Liver (tissue), 9 donors: ENCODE measurements around the gene ARRDC4. TPM values are rescaled to one million over a fixed set of nuclear protein-coding genes. Genes with fewer than 3 reads are reported as not detected.

Experiments used
- DNase-seq: peaks from one replicate; pipeline ENCODE4 v3.0.0-alpha.2; 2017; ENCODE audit warnings: low spot score
- H3K27ac ChIP-seq, 2 donors: one replicate each; pipeline ENCODE4 v1.7.0; 2013; ENCODE audit warnings: inconsistent platforms in 2 of 2, low read length in 2 of 2, control low read depth in 1 of 2, low read depth in 1 of 2, mild to moderate bottlenecking in 1 of 2
- H3K27me3 ChIP-seq, 4 donors: one replicate each; pipeline versions ENCODE4 v1.6.1 to v1.7.0; 2013; ENCODE audit warnings: low read length in 3 of 4, inconsistent platforms in 1 of 4, mild to moderate bottlenecking in 1 of 4, moderate library complexity in 1 of 4; ENCODE audit not compliant: control insufficient read depth in 4 of 4, insufficient read depth in 4 of 4
- H3K36me3 ChIP-seq, 4 donors: one replicate each; pipeline versions ENCODE4 v1.6.1 to v1.7.0; 2013; ENCODE audit warnings: low read length in 3 of 4, mild to moderate bottlenecking in 3 of 4, low read depth in 1 of 4, moderate library complexity in 1 of 4; ENCODE audit not compliant: control insufficient read depth in 4 of 4, insufficient read depth in 3 of 4
- H3K4me1 ChIP-seq, 4 donors: one replicate each; pipeline versions ENCODE4 v1.6.1 to v1.7.0; 2013; ENCODE audit warnings: low read length in 3 of 4, mild to moderate bottlenecking in 3 of 4, moderate library complexity in 1 of 4; ENCODE audit not compliant: control insufficient read depth in 4 of 4, insufficient read depth in 4 of 4
- H3K4me3 ChIP-seq, 3 donors: one replicate each; pipeline versions ENCODE4 v1.6.1 to v1.7.0; 2013; ENCODE audit warnings: low read length in 3 of 3, control low read depth in 1 of 3, low read depth in 1 of 3, mild to moderate bottlenecking in 1 of 3
- H3K9ac ChIP-seq, 2 donors: one replicate each; pipeline ENCODE4 v1.7.0; 2013; ENCODE audit warnings: low read length in 2 of 2, mild to moderate bottlenecking in 2 of 2, moderate library complexity in 2 of 2, control low read depth in 1 of 2, low read depth in 1 of 2
- H3K9me3 ChIP-seq, 4 donors: one replicate each; pipeline versions ENCODE4 v1.6.1 to v1.7.0; 2013; ENCODE audit warnings: low read length in 3 of 4; ENCODE audit not compliant: control insufficient read depth in 4 of 4
- EGR1 ChIP-seq, 2 donors: IDR thresholded peaks; 2 replicates each; pipeline ENCODE4 v1.6.1; 2016 to 2018; ENCODE audit warnings: antibody characterized with exemption in 2 of 2, low read depth in 2 of 2
- FOXA1 ChIP-seq: IDR thresholded peaks from 2 replicates; pipeline ENCODE4 v1.6.1; 2016; ENCODE audit warnings: antibody characterized with exemption
- GABPA ChIP-seq, 2 donors: IDR thresholded peaks in 1 of 2; conservative IDR thresholded peaks in 1 of 2; 2 replicates each; pipeline ENCODE4 v1.6.1; 2016; ENCODE audit warnings: antibody characterized with exemption in 2 of 2, mild to moderate bottlenecking in 1 of 2, moderate library complexity in 1 of 2
- HNF4A ChIP-seq, 2 donors: conservative IDR thresholded peaks; 2 replicates each; pipeline ENCODE4 v1.6.1; 2016; ENCODE audit warnings: antibody characterized with exemption in 2 of 2, mild to moderate bottlenecking in 2 of 2
- HNF4G ChIP-seq: IDR thresholded peaks from 2 replicates; pipeline ENCODE4 v1.6.1; 2016; ENCODE audit warnings: antibody characterized with exemption
- RAD21 ChIP-seq, 2 donors: IDR thresholded peaks; 2 replicates each; pipeline ENCODE4 v1.6.1; 2016; ENCODE audit warnings: antibody characterized with exemption in 2 of 2, mild to moderate bottlenecking in 2 of 2
- REST ChIP-seq: IDR thresholded peaks from 2 replicates; pipeline ENCODE4 v1.6.1; 2016; ENCODE audit warnings: antibody characterized with exemption, mild to moderate bottlenecking
- RXRA ChIP-seq, 2 donors: IDR thresholded peaks; 2 replicates each; pipeline ENCODE4 v1.6.1; 2017 to 2018; ENCODE audit warnings: antibody characterized with exemption in 2 of 2, mild to moderate bottlenecking in 1 of 2
- SP1 ChIP-seq: IDR thresholded peaks from 2 replicates; pipeline ENCODE4 v1.6.1; 2018; ENCODE audit warnings: antibody characterized with exemption, mild to moderate bottlenecking
- YY1 ChIP-seq: IDR thresholded peaks from 2 replicates; pipeline ENCODE4 v1.6.1; 2016; ENCODE audit warnings: antibody characterized with exemption, mild to moderate bottlenecking
- WGBS: extraction: QIAGEN DNeasy Blood & Tissue Kit; methylation state at CpG from one replicate; pipeline ENCODE4 v1.1.7; 2013; 5-methylcytosine and 5-hydroxymethylcytosine counted together
- polyA plus RNA-seq, 2 donors: library from polyadenylated mRNA; stranded (reverse) in 1 of 2; unstranded in 1 of 2; fragments of 200-250 nt in 1 of 2; fragments of >200 nt in 1 of 2; fragmentation: Nextera tagmentation in 1 of 2; extraction: Ambion mirVana in 1 of 2; gene quantifications; one replicate each; pipeline versions ENCODE4 v1.2.1 to v1.2.3, GENCODE V29; 2013 to 2015
- total RNA-seq, 2 donors: library from RNA; depleted of rRNA; stranded (reverse); fragments of >200 nt; gene quantifications; one replicate each; pipeline ENCODE4 v1.2.3, GENCODE V29; 2014
- TF ChIP-seq, protein P1 (sequence below): IDR thresholded peaks from 2 replicates; pipeline ENCODE4 v1.6.1; 2016; ENCODE audit warnings: antibody characterized with exemption
- TF ChIP-seq, protein P2 (sequence below): IDR thresholded peaks from 2 replicates; pipeline ENCODE4 v1.6.1; 2016; ENCODE audit warnings: antibody characterized with exemption
- TF ChIP-seq, protein P3 (sequence below): IDR thresholded peaks from 2 replicates; pipeline ENCODE4 v1.6.1; 2016; ENCODE audit warnings: antibody characterized with exemption
- TF ChIP-seq, protein P4 (sequence below): fragments of 150-350 bp; IDR thresholded peaks from 2 replicates; pipeline ENCODE4 v1.5.1; 2017; ENCODE audit warnings: improper control_type of control experiment, low read depth, low read length; ENCODE audit not compliant: missing input control
- donor health status: healthy.
- donor health status: healthy.
- donor health status: healthy.
- donor health status: healthy.
- donor health status: healthy.

Gene ARRDC4
- total and polyA plus RNA-seq, 4 donors, result 2.5 to 13.4 (median 3.9) TPM

GRCh38 chr15:97995192-97995591, 34.7 kb downstream of the ARRDC4 start:
- Histone ChIP-seq H3K27ac (peak overlapping the region; percentile 25 to 38), H3K4me1 (peaks cover 0 to 43% (median 32%) of the 10 kb centered on the region in 4 donors), H3K9ac (no peak overlapping the region), H3K27me3 (no peaks in the 10 kb centered on the region), H3K36me3 (no peaks in the 10 kb centered on the region), H3K9me3 (no peaks in the 10 kb centered on the region), H3K4me3 (no peak overlapping the region)
- 35% methylated on average over 3 of the region's 3 CpGs for WGBS
- TF ChIP-seq YY1 (no peak), EGR1 (IDR thresholded peaks at IDR 0.05; ENCODE audit: low read depth in 2 of 2) (no peak), HNF4G (no peak), RXRA (IDR thresholded peaks at IDR 0.05) (peak in 1 of 2 donors; percentile 13), GABPA (IDR thresholded peaks at IDR 0.05 in 1 of 2, conservative IDR thresholded peaks at IDR 0.05 in 1 of 2) (no peak), FOXA1 (no peak), RAD21 (IDR thresholded peaks at IDR 0.05) (peak in 1 of 2 donors; percentile 6), HNF4A (conservative IDR thresholded peaks at IDR 0.05) (peak; percentile 54 to 58), REST (no peak), SP1 (peak; percentile 6)
- TF ChIP-seq, protein P1, sequence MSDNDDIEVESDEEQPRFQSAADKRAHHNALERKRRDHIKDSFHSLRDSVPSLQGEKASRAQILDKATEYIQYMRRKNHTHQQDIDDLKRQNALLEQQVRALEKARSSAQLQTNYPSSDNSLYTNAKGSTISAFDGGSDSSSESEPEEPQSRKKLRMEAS, result no peak
- TF ChIP-seq, protein P2, sequence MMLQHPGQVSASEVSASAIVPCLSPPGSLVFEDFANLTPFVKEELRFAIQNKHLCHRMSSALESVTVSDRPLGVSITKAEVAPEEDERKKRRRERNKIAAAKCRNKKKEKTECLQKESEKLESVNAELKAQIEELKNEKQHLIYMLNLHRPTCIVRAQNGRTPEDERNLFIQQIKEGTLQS, result no peak
- TF ChIP-seq, protein P3, sequence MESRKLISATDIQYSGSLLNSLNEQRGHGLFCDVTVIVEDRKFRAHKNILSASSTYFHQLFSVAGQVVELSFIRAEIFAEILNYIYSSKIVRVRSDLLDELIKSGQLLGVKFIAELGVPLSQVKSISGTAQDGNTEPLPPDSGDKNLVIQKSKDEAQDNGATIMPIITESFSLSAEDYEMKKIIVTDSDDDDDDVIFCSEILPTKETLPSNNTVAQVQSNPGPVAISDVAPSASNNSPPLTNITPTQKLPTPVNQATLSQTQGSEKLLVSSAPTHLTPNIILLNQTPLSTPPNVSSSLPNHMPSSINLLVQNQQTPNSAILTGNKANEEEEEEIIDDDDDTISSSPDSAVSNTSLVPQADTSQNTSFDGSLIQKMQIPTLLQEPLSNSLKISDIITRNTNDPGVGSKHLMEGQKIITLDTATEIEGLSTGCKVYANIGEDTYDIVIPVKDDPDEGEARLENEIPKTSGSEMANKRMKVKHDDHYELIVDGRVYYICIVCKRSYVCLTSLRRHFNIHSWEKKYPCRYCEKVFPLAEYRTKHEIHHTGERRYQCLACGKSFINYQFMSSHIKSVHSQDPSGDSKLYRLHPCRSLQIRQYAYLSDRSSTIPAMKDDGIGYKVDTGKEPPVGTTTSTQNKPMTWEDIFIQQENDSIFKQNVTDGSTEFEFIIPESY, result no peak
- TF ChIP-seq, protein P4, sequence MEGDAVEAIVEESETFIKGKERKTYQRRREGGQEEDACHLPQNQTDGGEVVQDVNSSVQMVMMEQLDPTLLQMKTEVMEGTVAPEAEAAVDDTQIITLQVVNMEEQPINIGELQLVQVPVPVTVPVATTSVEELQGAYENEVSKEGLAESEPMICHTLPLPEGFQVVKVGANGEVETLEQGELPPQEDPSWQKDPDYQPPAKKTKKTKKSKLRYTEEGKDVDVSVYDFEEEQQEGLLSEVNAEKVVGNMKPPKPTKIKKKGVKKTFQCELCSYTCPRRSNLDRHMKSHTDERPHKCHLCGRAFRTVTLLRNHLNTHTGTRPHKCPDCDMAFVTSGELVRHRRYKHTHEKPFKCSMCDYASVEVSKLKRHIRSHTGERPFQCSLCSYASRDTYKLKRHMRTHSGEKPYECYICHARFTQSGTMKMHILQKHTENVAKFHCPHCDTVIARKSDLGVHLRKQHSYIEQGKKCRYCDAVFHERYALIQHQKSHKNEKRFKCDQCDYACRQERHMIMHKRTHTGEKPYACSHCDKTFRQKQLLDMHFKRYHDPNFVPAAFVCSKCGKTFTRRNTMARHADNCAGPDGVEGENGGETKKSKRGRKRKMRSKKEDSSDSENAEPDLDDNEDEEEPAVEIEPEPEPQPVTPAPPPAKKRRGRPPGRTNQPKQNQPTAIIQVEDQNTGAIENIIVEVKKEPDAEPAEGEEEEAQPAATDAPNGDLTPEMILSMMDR, result no peak
- DNase-seq, result no peak
